ENCODE results near the gene ASIC4.
A peak's percentile ranks its signal among the peaks of the same experiment; 100 is the strongest.

Gene ASIC4

GRCh38 chr2:219502618-219503017 is 11.7 kb upstream of the ASIC4 start:
- peaks cover 4 to 22% (median 18%) of the 10 kb centered on the region in 4 experiments for H3K4me1 ChIP-seq (ENCODE audit: control extremely low read depth in 1 of 4, control insufficient read depth in 4 of 4, insufficient read depth in 4 of 4, low read length in 3 of 4)
- H3K4me3 ChIP-seq (ENCODE audit: control insufficient read depth in 1 of 7, extremely low read depth in 1 of 7, insufficient read depth in 4 of 7, low read depth in 2 of 7, low read length in 6 of 7): no peak overlapping the region
- H3K9me3 ChIP-seq (ENCODE audit: control extremely low read depth in 1 of 5, control insufficient read depth in 4 of 5, insufficient read depth in 2 of 5, low read depth in 1 of 5, low read length in 4 of 5): no peaks in the 10 kb centered on the region
- ChIA-PET CTCF (interaction anchor here (60.5 kb wide), 1 partner anchor 22 kb away, joined by 1724 read pairs; the partner anchor contains the start of genes ASIC4, CHPF and TMEM198), POLR2A (no interaction called here)
- H3K36me3 ChIP-seq (ENCODE audit: control insufficient read depth in 4 of 4, insufficient read depth in 4 of 4, low read length in 3 of 4): peaks cover 3 to 30% (median 17%) of the 10 kb centered on the region in 4 experiments
- H3K27ac ChIP-seq (ENCODE audit: insufficient read depth in 1 of 2, low read depth in 1 of 2, low read length in 2 of 2, poor library complexity in 1 of 2, severe bottlenecking in 2 of 2): peak overlapping the region in 1 of 2 experiments; percentile 25
- peaks cover 0 to 8% (median under 1%) of the 10 kb centered on the region in 5 experiments for H3K27me3 ChIP-seq (replicated peaks in 2 of 5; ENCODE audit: control insufficient read depth in 4 of 5, insufficient read depth in 5 of 5, low read length in 4 of 5)
- no peak for DNase-seq

DNA sequence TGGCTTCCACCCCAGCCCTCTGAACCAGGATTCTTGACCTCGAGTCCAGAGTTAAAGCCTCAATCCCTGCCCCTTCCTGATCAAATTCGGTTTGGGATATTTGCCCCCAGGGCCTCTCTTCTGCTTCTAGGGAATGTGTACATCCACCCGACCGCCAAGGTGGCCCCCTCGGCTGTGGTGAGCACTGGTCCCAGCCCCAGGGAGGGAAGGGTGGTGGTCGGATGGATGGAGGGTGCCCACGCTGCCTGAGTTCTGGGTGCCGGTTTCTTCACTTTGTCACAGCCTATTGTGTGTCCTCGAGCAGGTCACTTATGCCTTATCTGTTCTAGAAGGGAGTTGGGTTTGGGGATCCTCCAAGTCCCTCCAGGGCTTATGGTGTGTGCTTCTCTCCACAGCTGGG is 8.7 kb upstream of the ASIC4 start:
- 100% methylated on average over 9 of the region's 9 CpGs for WGBS (ENCODE audit: insufficient coverage)
- Histone ChIP-seq H3K27me3 (replicated peaks in 2 of 5; ENCODE audit: control insufficient read depth in 4 of 5, insufficient read depth in 5 of 5, low read length in 4 of 5) (peaks cover 0 to 14% (median 4%) of the 10 kb centered on the region in 5 experiments), H3K4me1 (ENCODE audit: control extremely low read depth in 1 of 4, control insufficient read depth in 4 of 4, insufficient read depth in 4 of 4, low read length in 3 of 4) (peaks cover 0 to 18% (median 17%) of the 10 kb centered on the region in 4 experiments), H3K27ac (ENCODE audit: insufficient read depth in 1 of 2, low read depth in 1 of 2, low read length in 2 of 2, poor library complexity in 1 of 2, severe bottlenecking in 2 of 2) (no peak overlapping the region), H3K36me3 (ENCODE audit: control insufficient read depth in 4 of 4, insufficient read depth in 4 of 4, low read length in 3 of 4) (peaks cover 3 to 30% (median 17%) of the 10 kb centered on the region in 4 experiments), H3K9me3 (ENCODE audit: control extremely low read depth in 1 of 5, control insufficient read depth in 4 of 5, insufficient read depth in 2 of 5, low read depth in 1 of 5, low read length in 4 of 5) (no peaks in the 10 kb centered on the region), H3K4me3 (ENCODE audit: control insufficient read depth in 1 of 7, extremely low read depth in 1 of 7, insufficient read depth in 4 of 7, low read depth in 2 of 7, low read length in 6 of 7) (no peak overlapping the region)
- no peak for DNase-seq
- ChIA-PET POLR2A (no interaction called here), CTCF (interaction anchor here (43.1 to 60.5 kb wide), 2 partner anchors 13 to 19 kb away, joined by 1724 read pairs; partner anchors contain the start of genes ASIC4, CHPF, GMPPA and TMEM198)

GRCh38 chr2:219506153-219506801 is 8.0 kb upstream of the ASIC4 start:
- WGBS (ENCODE audit: insufficient coverage): 97% methylated on average over 22 of the region's 23 CpGs
- ChIA-PET CTCF (interaction anchor here (1.1 to 60.5 kb wide), 3 partner anchors 14 to 51 kb away, joined by 3 to 1724 read pairs (median 1724); partner anchors contain the start of genes ASIC4, CHPF, GMPPA and TMEM198), POLR2A (no interaction called here)
- Histone ChIP-seq H3K4me3 (ENCODE audit: control insufficient read depth in 1 of 7, extremely low read depth in 1 of 7, insufficient read depth in 4 of 7, low read depth in 2 of 7, low read length in 6 of 7) (no peak overlapping the region), H3K9me3 (ENCODE audit: control extremely low read depth in 1 of 5, control insufficient read depth in 4 of 5, insufficient read depth in 2 of 5, low read depth in 1 of 5, low read length in 4 of 5) (no peaks in the 10 kb centered on the region), H3K36me3 (ENCODE audit: control insufficient read depth in 4 of 4, insufficient read depth in 4 of 4, low read length in 3 of 4) (peaks cover 3 to 30% (median 17%) of the 10 kb centered on the region in 4 experiments), H3K27me3 (replicated peaks in 2 of 5; ENCODE audit: control insufficient read depth in 4 of 5, insufficient read depth in 5 of 5, low read length in 4 of 5) (peaks cover 0 to 21% (median 5%) of the 10 kb centered on the region in 5 experiments), H3K27ac (ENCODE audit: insufficient read depth in 1 of 2, low read depth in 1 of 2, low read length in 2 of 2, poor library complexity in 1 of 2, severe bottlenecking in 2 of 2) (no peak overlapping the region), H3K4me1 (ENCODE audit: control extremely low read depth in 1 of 4, control insufficient read depth in 4 of 4, insufficient read depth in 4 of 4, low read length in 3 of 4) (peaks cover 0 to 19% (median 17%) of the 10 kb centered on the region in 4 experiments)
- no peak for DNase-seq

DNA sequence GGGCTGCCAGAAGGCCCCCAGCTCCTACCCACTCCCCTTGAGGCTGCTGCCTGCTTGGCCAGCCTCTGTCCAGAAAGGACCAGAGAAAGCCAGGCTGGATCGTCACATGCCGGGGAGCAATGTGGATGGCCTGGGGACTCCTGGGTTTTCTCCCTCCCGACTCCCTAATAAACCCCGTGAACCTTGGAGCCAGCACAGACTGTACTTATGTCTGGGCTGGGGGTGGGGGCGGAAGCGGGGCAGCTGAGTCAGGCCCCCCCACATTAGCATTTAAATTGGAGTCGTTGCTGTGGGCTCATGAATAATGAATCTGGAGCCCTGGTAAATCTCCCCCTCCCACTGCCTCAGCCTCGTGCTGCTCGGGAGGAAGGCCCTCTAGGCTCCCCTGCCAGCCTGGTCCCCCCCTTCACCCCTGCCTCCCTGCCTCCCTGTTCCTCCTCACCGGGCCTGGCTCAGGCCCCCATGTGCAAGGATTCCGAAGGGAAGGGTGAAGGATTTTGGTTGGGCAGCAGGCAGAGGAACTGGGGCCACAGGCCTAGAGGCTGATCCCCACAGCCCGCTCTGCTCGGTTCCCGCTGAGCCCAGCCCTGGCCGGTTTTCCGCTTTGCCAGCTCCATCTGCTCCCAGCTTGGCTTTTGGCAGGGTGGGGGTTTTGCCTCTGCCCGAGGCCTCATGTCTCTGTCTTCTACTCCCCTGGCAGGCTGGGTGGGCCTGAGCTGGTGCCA is 7.3 kb upstream of the ASIC4 start:
- Histone ChIP-seq H3K9me3 (ENCODE audit: control extremely low read depth in 1 of 5, control insufficient read depth in 4 of 5, insufficient read depth in 2 of 5, low read depth in 1 of 5, low read length in 4 of 5) (no peaks in the 10 kb centered on the region), H3K36me3 (ENCODE audit: control insufficient read depth in 4 of 4, insufficient read depth in 4 of 4, low read length in 3 of 4) (peaks cover 3 to 30% (median 17%) of the 10 kb centered on the region in 4 experiments), H3K4me3 (ENCODE audit: control insufficient read depth in 1 of 7, extremely low read depth in 1 of 7, insufficient read depth in 4 of 7, low read depth in 2 of 7, low read length in 6 of 7) (no peak overlapping the region), H3K27ac (ENCODE audit: insufficient read depth in 1 of 2, low read depth in 1 of 2, low read length in 2 of 2, poor library complexity in 1 of 2, severe bottlenecking in 2 of 2) (no peak overlapping the region), H3K4me1 (ENCODE audit: control extremely low read depth in 1 of 4, control insufficient read depth in 4 of 4, insufficient read depth in 4 of 4, low read length in 3 of 4) (peaks cover 0 to 19% (median 19%) of the 10 kb centered on the region in 4 experiments), H3K27me3 (replicated peaks in 2 of 5; ENCODE audit: control insufficient read depth in 4 of 5, insufficient read depth in 5 of 5, low read length in 4 of 5) (peaks cover 0 to 28% (median 7%) of the 10 kb centered on the region in 5 experiments)
- WGBS (ENCODE audit: insufficient coverage): 92% methylated on average over 11 of the region's 17 CpGs
- CTCF ChIA-PET: interaction anchor here (1.1 to 60.5 kb wide), 4 partner anchors 15 to 64 kb away, joined by 3 to 1724 read pairs (median 864); partner anchors contain the start of genes ASIC4, CHPF, GMPPA and OBSL1
- no peak for DNase-seq
- POLR2A ChIA-PET: no interaction called here

DNA sequence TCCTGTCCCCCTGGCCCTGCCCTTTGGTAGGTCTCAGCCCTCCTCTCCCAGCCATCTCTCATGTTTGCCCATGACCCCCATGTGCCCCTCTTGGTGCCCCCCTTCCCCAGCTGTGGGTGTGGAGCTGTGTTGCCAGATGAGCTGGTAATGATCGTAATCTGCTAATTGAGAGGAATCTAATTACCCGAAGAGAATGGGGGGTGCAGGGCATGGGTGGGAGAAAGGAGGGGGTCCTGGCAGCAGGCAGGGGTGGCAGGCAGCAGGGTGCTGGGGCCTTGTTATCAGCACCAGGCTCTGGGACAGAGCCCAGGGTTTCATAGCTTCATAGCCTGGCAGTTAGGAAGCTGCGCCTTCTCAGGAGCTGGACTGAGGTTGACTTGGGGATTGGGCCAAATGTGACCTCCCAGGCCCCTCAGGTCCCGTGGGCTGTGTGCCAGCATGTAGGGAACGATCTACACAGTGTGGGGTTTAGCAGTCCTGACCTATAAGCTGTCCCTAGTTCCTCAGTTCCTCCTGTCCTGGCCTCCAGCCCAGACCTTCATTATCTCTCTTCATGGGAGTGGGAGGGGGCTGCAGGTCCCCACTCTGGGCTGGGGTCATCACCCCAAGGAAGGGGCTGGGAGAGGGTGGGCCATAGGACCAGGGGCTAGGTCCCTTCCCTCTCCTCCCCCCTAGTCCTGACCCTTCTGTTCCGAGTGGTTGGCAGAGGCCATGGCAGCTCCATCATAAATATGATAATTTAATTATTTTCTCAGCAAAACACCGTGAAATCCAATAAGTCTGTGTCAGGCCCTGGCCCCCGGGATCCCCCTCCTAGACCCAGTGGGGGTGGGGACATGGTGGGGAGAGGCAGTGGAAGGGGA is 6.5 kb upstream of the ASIC4 start:
- no peak overlapping the region for H3K27ac ChIP-seq (ENCODE audit: insufficient read depth in 1 of 2, low read depth in 1 of 2, low read length in 2 of 2, poor library complexity in 1 of 2, severe bottlenecking in 2 of 2)
- POLR2A ChIA-PET: interaction anchor here (0.6 kb wide), 1 partner anchor 312 kb away, joined by 3 read pairs; no protein-coding TSS in a partner anchor

DNA sequence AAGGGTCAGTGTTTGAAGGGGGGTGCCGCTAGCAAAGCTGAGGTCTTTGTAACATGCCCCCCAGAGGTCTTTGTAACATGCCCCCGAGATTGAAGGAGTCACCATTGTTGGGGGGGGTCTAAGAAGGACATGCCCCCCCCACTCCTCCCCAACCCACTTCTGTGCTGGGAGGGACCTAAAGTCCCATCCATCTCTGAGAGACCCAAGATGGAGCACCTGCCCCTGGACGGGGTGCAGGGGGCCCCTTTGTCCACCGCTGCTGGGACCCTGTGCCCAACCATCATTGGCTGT is 5.9 kb upstream of the ASIC4 start:
- Histone ChIP-seq H3K36me3 (ENCODE audit: control insufficient read depth in 4 of 4, insufficient read depth in 4 of 4, low read length in 3 of 4) (peaks cover 3 to 30% (median 17%) of the 10 kb centered on the region in 4 experiments), H3K9me3 (ENCODE audit: control extremely low read depth in 1 of 5, control insufficient read depth in 4 of 5, insufficient read depth in 2 of 5, low read depth in 1 of 5, low read length in 4 of 5) (no peaks in the 10 kb centered on the region), H3K4me1 (ENCODE audit: control extremely low read depth in 1 of 4, control insufficient read depth in 4 of 4, insufficient read depth in 4 of 4, low read length in 3 of 4) (peaks cover 0 to 33% (median 29%) of the 10 kb centered on the region in 4 experiments), H3K27me3 (replicated peaks in 2 of 5; ENCODE audit: control insufficient read depth in 4 of 5, insufficient read depth in 5 of 5, low read length in 4 of 5) (peaks cover 0 to 43% (median 12%) of the 10 kb centered on the region in 5 experiments), H3K4me3 (ENCODE audit: control insufficient read depth in 1 of 7, extremely low read depth in 1 of 7, insufficient read depth in 4 of 7, low read depth in 2 of 7, low read length in 6 of 7) (no peak overlapping the region), H3K27ac (ENCODE audit: insufficient read depth in 1 of 2, low read depth in 1 of 2, low read length in 2 of 2, poor library complexity in 1 of 2, severe bottlenecking in 2 of 2) (no peak overlapping the region)
- WGBS (ENCODE audit: insufficient coverage): no CpG with 5 or more reads among the region's 4 CpGs
- POLR2A ChIA-PET: interaction anchor here (0.6 kb wide), 1 partner anchor 313 kb away, joined by 3 read pairs; no protein-coding TSS in a partner anchor
- CTCF ChIA-PET: interaction anchor here (43.1 to 60.5 kb wide), 2 partner anchors 16 kb away, joined by 1724 read pairs; partner anchors contain the start of genes ASIC4, CHPF, GMPPA and TMEM198
- DNase-seq: no peak

More for the DNA sequence above, 6.5 kb upstream of the ASIC4 start:
- Histone ChIP-seq H3K4me3 (ENCODE audit: control insufficient read depth in 1 of 7, extremely low read depth in 1 of 7, insufficient read depth in 4 of 7, low read depth in 2 of 7, low read length in 6 of 7) (no peak overlapping the region), H3K4me1 (ENCODE audit: control extremely low read depth in 1 of 4, control insufficient read depth in 4 of 4, insufficient read depth in 4 of 4, low read length in 3 of 4) (peaks cover 0 to 27% (median 24%) of the 10 kb centered on the region in 4 experiments), H3K9me3 (ENCODE audit: control extremely low read depth in 1 of 5, control insufficient read depth in 4 of 5, insufficient read depth in 2 of 5, low read depth in 1 of 5, low read length in 4 of 5) (no peaks in the 10 kb centered on the region), H3K27me3 (replicated peaks in 2 of 5; ENCODE audit: control insufficient read depth in 4 of 5, insufficient read depth in 5 of 5, low read length in 4 of 5) (peaks cover 0 to 37% (median 11%) of the 10 kb centered on the region in 5 experiments), H3K36me3 (ENCODE audit: control insufficient read depth in 4 of 4, insufficient read depth in 4 of 4, low read length in 3 of 4) (peaks cover 3 to 30% (median 17%) of the 10 kb centered on the region in 4 experiments)
- 97% methylated on average over 4 of the region's 8 CpGs for WGBS (ENCODE audit: insufficient coverage)
- no peak for DNase-seq
- CTCF ChIA-PET: interaction anchor here (1.2 to 60.5 kb wide), 3 partner anchors 15 to 63 kb away, joined by 3 to 1724 read pairs (median 1724); partner anchors contain the start of genes ASIC4, CHPF, GMPPA and OBSL1
